DND-41 (cell line): ENCODE data around the gene MAPRE3.

Experiments used
- ATAC-seq: fragments of 200-7000 bp; cut with Tn5 transposase; 3 replicates; pipeline ENCODE4 v1.9.1; 2021; ENCODE audit warnings: low read depth; ENCODE audit not compliant: insufficient read depth
- DNase-seq: peaks from one replicate; pipeline ENCODE4 v3.0.0-alpha.2; 2020
- H2AFZ ChIP-seq: 2 replicates; pipeline ENCODE4 v1.6.0; 2012; ENCODE audit warnings: low read depth, low read length
- H3K27ac ChIP-seq: 2 replicates; pipeline ENCODE4 v1.5.1; 2012; ENCODE audit warnings: low read length, inconsistent platforms
- H3K27me3 ChIP-seq: fragments of 200-600 bp; sonication (generic); 2 replicates; pipeline ENCODE4 v1.6.0; 2012; ENCODE audit warnings: low read length, mild to moderate bottlenecking, inconsistent platforms; ENCODE audit not compliant: insufficient read depth, poor library complexity
- H3K36me3 ChIP-seq: 2 replicates; pipeline ENCODE4 v1.5.1; 2012; ENCODE audit warnings: low read length, inconsistent platforms; ENCODE audit not compliant: insufficient read depth
- H3K4me1 ChIP-seq: 2 replicates; pipeline ENCODE4 v1.5.1; 2012; ENCODE audit warnings: mild to moderate bottlenecking, low read length; ENCODE audit not compliant: insufficient read depth
- H3K4me2 ChIP-seq: 2 replicates; pipeline ENCODE4 v1.6.0; 2012; ENCODE audit warnings: mild to moderate bottlenecking, moderate library complexity, low read length, inconsistent platforms; ENCODE audit not compliant: insufficient read depth
- H3K4me3 ChIP-seq, 2 experiments: fragments of 200-600 bp in 1 of 2; shearing (Covaris generic) in 1 of 2; 2 replicates each; pipeline ENCODE4 v1.5.1; 2012 to 2016; ENCODE audit warnings: inconsistent platforms in 2 of 2, low read length in 2 of 2, mild to moderate bottlenecking in 2 of 2, low read depth in 1 of 2, moderate library complexity in 1 of 2
- H3K79me2 ChIP-seq: 2 replicates; pipeline ENCODE4 v1.6.0; 2012; ENCODE audit warnings: low read length, inconsistent platforms; ENCODE audit not compliant: insufficient read depth
- H3K9ac ChIP-seq: 2 replicates; pipeline ENCODE4 v1.6.0; 2012; ENCODE audit warnings: low read depth, mild to moderate bottlenecking, inconsistent platforms, low read length, moderate library complexity
- H3K9me3 ChIP-seq: 2 replicates; pipeline ENCODE4 v1.5.1; 2012; ENCODE audit warnings: low read length, moderate library complexity, mild to moderate bottlenecking, inconsistent platforms; ENCODE audit not compliant: insufficient read depth, severe bottlenecking
- H4K20me1 ChIP-seq: 2 replicates; pipeline ENCODE4 v1.6.0; 2012; ENCODE audit warnings: low read length; ENCODE audit not compliant: insufficient read depth
- CTCF ChIP-seq: IDR thresholded peaks from 2 replicates; pipeline ENCODE4 v1.5.1; 2012; ENCODE audit warnings: borderline replicate concordance, low read length, moderate library complexity, mild to moderate bottlenecking; ENCODE audit not compliant: poor library complexity, severe bottlenecking; ENCODE audit errors: extremely low read depth
- EZH2 ChIP-seq: IDR thresholded peaks from 3 replicates; pipeline ENCODE4 v1.6.1; 2012; ENCODE audit warnings: borderline replicate concordance, low read depth, mild to moderate bottlenecking, moderate library complexity, low read length, inconsistent platforms; ENCODE audit not compliant: severe bottlenecking

The MAPRE3 gene

GRCh38 chr2:26936855-26937254 is 33.6 kb upstream of the MAPRE3 start:
- Histone ChIP-seq H3K4me1 (no peaks in the 10 kb centered on the region), H3K36me3 (no peaks in the 10 kb centered on the region), H3K9me3 (no peaks in the 10 kb centered on the region), H3K9ac (no peak overlapping the region), H3K27ac (no peak overlapping the region), H3K79me2 (no peaks in the 10 kb centered on the region), H2AFZ (no peak overlapping the region), H3K4me2 (no peak overlapping the region), H3K27me3 (no peaks in the 10 kb centered on the region), H3K4me3 (no peak overlapping the region), H4K20me1 (no peaks in the 10 kb centered on the region)
- no peak for TF ChIP-seq EZH2
- TF ChIP-seq CTCF: no peak
- ATAC-seq (no peak), DNase-seq (no peak)

GRCh38 chr2:26938399-26939118 is 31.9 kb upstream of the MAPRE3 start:
- Histone ChIP-seq H3K27ac (no peak overlapping the region), H3K4me1 (no peaks in the 10 kb centered on the region), H3K9me3 (no peaks in the 10 kb centered on the region), H4K20me1 (no peaks in the 10 kb centered on the region), H3K4me2 (no peak overlapping the region), H3K9ac (no peak overlapping the region), H3K79me2 (no peaks in the 10 kb centered on the region), H3K36me3 (no peaks in the 10 kb centered on the region), H2AFZ (no peak overlapping the region), H3K4me3 (no peak overlapping the region), H3K27me3 (no peaks in the 10 kb centered on the region)
- DNase-seq (no peak), ATAC-seq (no peak)
- TF ChIP-seq EZH2 (no peak), CTCF (no peak)

GRCh38 chr2:26940001-26940400 is 30.4 kb upstream of the MAPRE3 start:
- Histone ChIP-seq H3K27me3 (no peaks in the 10 kb centered on the region), H3K9ac (no peak overlapping the region), H3K9me3 (no peaks in the 10 kb centered on the region), H3K79me2 (no peaks in the 10 kb centered on the region), H3K36me3 (no peaks in the 10 kb centered on the region), H3K4me2 (no peak overlapping the region), H2AFZ (no peak overlapping the region), H3K4me3 (no peak overlapping the region), H3K4me1 (no peaks in the 10 kb centered on the region), H4K20me1 (no peaks in the 10 kb centered on the region), H3K27ac (no peak overlapping the region)
- DNase-seq (no peak), ATAC-seq (no peak)
- TF ChIP-seq CTCF: no peak
- TF ChIP-seq EZH2: no peak

GRCh38 chr2:26941486-26941885 is 29.0 kb upstream of the MAPRE3 start:
- Histone ChIP-seq H3K79me2 (no peaks in the 10 kb centered on the region), H3K9ac (no peak overlapping the region), H2AFZ (no peak overlapping the region), H3K4me1 (no peaks in the 10 kb centered on the region), H3K4me3 (no peak overlapping the region), H3K9me3 (no peaks in the 10 kb centered on the region), H3K27ac (no peak overlapping the region), H4K20me1 (no peaks in the 10 kb centered on the region), H3K4me2 (no peak overlapping the region), H3K27me3 (peaks cover 3% of the 10 kb centered on the region), H3K36me3 (no peaks in the 10 kb centered on the region)
- DNase-seq: no peak
- no peak for ATAC-seq
- no peak for TF ChIP-seq CTCF
- TF ChIP-seq EZH2: no peak
